HG02981 (cell line): ENCODE results near the gene GIT2.
A peak's percentile ranks its signal among the peaks of the same experiment; 100 is the strongest.
"Not testable (repeated sequence)": the region's sequence is repeated elsewhere in the genome, so short reads cannot be mapped to it uniquely, and the experiment has no call there.

Source experiments
- ATAC-seq: cut with Tn5 transposase; IDR thresholded peaks from one replicate; pipeline ENCODE4 v1.9.1; 2021; ENCODE audit warnings: mild to moderate bottlenecking, moderate library complexity; ENCODE audit not compliant: unreplicated experiment

GIT2 gene

DNA sequence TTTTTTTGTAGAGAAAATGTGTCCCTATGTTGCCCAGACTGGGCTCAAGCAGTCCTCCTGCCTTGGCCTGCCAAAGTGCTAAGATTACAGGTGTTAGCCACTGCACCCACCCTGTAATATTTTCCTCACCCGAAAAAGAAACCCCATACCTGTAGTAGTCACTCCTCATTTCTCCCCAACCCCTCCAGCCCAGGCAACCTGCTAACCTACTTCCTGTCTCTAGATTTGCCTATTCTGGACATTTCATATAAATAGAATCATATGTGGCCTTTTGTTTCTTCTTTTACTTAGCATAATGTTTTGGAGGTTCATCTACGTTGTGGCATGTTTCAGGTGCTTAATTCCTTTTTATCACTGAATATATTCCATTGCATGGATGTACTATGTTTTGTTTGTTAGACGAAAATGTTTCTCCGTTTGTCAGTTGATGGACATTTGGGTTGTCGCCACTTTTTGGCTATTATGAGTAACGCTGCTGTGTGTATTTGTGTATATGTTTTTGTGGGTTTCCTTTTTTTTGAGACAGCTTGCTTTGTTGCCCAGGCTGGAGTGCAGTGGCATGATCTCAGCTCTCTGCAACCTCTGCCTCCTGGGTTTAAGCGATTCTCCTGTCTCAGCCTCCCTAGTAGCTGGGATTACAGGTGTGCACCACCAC is 9.3 kb upstream of the GIT2 start:
- ATAC-seq = no peak

DNA sequence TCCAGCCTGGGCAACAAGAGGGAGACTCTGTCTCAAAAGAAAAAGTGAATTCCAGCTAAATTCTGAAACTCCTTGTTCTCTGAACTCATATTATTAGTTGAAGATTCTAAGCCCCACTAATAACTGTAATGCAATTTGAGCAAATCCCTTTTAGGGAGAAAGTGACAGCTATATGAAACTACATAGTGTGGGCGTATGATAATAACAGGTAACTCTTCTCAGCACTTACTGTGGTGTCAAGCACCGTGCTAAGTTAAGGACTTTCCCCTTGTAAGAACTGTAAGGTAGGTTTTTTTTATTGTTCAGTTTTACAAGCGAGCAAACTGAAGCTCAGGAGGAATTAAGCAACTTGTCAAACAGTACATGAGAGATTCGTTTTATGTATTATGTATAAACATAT is 8.4 kb upstream of the GIT2 start:
- ATAC-seq = no peak

DNA sequence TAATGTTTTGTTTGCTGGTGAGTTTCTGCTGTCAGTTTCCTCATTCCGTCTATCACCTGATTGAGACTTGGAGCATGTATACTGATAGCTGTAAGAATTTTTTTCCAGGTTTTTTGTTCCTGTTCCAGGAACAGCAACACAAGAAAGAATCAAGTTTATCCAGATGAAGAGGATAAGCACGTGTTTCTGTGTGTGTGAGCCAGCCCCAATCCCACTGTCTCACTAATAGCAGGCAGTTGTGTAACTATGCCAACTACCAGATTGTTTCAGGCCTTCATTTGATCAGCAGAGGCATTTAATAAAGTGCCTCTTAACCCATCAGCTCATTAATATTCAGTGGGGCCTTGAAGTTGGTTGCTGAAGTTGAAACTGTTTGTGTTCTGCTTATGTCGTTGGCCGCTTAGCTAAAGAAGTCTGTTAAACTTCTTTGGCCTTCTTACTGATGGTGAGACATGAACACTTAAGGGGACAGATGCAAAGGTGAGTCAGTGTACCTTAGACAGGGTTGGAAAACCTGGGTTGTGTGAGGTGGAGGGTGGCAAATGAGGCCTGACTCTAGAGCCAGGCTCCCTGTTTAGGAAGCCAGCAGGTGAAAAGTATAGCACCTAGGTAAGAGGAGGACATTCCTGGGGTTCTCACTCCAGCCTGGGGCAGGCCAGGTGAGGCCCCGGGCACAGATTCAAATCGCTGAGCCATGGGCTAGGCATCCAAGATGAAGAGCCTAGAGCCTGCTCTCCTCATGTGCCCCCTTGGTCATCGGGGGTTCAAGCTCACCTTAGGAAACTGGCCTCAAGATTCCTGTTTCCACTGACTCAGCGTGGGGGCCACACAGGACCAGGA is 6.7 kb upstream of the GIT2 start:
- no peak for ATAC-seq

DNA sequence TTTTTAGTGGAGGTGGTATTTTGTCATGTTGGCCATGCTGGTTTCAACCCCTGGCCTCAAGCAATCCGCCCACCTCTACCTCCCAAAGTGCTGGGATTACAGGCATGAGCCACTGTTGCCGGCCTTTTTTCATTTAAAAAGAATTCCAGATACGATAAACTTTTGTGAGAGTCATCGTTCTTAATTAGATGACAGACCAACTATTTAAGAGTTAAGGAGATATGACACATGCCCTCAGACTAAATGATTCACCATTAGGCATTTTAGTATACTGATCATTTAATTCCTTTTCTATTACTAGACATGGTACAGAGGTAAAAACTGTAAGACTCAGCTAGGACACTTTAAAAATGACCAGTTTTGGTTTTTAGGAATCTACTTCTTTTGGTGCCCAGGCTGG is 5.4 kb upstream of the GIT2 start:
- no peak for ATAC-seq

DNA sequence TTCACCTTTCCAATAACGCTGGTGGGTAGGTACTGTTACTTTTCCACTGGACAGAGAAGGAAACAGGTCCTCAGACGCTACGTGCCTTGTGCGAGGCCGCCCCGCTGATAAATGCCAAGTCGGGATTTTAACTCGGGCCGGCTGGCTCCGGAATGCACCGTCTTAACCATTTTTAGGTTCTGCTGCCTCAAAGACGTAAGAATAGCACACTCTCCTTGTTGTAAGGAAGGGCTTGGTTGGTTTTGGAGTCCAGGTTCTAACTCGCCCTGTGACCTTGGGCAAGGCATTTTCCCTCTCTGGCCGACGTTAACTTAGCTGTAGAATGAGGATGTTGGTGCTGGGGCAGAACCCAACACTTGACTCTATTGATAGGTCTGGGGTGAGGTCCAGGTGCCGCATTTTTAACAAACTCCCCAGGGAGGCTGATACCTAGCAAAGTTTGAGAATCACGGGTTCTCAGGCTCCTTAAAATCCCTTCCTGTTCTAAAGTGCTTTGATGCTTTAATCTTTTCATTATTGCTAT is 3.9 kb upstream of the GIT2 start:
- no peak for ATAC-seq

DNA sequence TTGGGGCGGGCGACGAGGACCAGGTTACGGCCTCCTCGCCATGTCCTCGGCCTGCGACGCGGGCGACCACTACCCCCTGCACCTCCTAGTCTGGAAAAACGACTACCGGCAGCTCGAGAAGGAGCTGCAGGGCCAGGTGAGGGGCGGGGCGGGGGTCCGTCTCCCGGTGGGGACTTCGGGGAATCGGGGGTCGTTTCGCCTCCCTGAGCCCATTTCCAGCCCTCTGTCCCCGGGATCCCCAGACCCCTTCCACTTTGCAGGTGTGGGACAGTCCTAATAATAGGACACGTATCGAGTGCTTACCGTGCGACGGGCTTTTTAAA is 3.4 kb upstream of the GIT2 start:
- ATAC-seq = peak; percentile 1

DNA sequence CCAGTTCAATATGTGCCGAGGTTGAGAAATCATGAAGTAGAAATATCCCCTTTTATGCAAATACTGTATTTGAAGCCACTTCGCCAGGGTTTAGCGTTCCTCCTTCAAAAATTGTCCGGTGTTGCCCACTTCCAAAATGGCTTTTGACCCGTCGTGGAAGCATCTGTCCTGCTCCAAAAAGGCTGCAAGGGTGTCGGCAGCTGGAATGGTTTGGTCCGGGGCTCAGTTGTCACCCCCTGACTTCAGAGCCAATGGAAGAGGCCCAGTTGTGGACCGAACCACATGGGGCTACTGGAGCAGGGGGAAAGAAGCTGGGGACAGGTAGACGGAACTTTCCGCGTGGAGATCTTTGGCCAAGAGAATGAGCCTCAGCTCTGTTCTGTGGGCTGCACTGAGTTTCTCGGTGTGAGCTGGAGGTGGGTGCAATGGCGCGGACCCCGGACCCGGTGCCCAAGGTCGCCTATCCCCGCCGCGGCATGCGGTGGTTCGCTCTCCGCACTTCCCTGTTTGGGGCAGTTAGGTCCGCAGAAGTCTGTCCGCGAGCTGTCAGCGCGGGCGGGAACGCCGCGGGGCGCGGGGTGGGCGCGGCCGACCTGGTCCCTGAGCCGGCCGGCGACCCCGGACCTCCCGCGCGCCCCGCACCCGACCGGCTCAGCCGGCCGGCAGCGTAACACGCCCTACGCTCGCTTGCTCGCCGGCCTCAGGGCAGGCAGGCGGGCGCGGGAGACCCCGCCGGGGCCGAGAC is 2.9 kb upstream of the GIT2 start, which contains the start of gene ANKRD13A:
TSS of gene ANKRD13A (plus strand) at position 527 of the 745 bp plus-strand sequence. CDS start 259 bp downstream, outside the sequence.
- ATAC-seq = peak; percentile 38

DNA sequence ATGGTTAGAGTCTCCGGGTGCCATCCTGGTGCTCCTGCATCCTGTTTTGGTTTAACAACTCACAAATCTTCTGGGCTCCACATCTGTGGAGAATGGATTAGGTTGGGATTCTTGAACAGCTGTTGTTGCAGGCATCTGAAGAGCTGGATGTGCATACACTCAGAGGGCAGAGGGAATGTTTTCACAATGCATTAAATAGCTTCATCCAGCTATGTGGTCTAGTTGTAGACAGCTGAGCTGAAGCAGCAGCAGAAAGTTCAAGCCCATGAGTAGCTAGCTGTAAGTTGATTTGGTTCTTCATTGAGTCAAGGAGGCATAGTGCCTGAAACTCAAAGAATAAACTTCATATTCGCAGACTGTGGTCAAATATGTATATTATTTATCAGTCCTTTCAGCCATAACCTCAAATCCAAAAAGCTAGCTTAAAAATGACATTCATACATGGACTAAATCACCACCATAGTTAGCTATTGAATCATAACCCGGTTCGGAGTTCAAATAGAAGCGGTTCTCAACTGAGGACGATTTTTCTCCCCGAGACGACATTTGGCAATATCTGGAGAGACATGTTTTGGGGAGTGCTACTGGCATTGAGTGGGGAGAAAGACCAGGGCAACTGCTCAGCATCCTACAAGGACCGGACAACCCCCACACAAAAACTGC is 2.2 kb upstream of the GIT2 start:
- no peak for ATAC-seq

DNA sequence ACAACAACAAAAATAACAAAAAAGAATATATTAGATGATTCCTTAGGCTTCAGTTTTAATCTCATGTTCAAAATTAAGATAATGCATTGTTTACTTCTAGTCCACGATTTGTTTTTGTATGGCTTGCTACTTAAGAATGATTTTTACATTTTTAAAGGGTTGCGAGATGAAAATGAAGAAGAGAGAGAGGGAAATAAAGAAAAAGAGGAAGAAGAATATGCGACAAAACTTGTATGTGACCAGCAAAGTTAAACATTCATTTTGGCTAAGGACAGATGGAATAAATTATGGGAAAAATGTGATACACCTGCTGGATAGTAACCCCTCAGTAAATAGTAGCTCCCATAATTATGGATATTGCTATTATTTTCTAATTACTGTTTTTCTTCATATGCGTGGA is 1.2 kb upstream of the GIT2 start:
- no peak for ATAC-seq

DNA sequence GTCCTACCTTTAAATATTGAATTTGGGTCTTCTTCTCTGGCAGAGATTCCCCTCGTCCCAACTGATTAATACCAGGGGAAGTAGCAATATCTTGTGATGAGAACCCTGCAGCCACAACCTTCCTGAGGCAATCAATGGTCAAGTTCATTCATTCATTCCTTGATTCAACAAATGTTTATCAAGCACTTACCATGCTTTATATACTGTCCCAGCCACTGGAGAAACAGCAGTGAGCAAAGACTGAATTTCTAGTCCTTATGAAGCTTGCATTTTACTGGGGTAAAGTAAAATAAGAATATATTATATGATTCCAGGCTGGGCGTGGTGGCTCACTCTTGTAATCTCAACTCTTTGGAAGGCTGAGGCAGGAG is 300 bp upstream of the GIT2 start:
- no peak for ATAC-seq

DNA sequence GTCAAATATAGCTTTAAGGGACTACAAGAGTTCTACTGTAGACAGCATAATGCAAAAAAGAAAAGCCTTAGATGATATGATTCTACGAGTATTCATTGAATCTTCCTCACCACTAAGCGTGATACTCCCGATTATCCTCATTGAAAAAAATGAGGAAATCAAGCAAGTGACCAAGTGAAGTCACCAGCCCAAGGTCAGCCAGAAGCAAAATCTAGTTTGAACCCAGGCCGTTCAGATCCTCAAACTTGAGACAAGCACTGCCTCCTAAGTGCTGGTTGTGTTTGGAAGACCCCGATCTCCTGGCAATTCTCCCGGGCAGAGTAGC is 845 bp downstream of the GIT2 start:
- no peak for ATAC-seq

DNA sequence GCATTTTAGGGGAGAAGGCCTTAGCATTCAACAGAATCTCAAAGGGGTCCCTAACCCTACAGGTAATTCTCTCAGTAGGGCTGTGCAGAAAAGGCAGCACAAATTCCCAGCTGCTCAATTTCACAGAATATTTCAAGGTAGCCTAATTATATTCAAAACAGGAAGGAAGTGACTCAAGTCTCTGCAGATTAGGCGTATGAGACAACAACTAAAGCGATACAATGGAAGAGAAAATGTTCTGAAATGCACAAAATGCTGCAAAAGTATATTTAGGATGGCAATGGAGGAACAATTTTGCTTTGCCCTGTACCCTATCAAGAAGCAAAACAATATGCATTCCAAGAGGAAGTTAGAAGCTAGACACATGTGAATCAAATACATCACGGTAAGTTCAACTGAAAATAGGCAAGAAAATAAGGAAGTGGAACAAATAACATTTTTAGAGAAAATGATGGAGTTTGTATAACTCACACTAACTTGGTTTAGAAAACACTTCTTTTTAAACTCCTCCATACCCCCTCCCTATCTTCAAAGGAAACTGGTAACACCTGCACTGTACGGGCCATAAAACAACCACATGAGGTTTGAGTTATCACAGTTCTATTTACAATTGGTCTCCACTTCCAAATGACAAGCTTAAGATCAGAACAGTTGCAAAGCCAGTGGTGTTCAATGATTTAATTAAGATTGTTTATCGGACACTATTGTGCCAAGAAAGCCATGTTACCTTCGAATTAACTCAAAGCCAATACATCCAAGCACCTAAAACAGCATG is 1.6 kb downstream of the GIT2 start:
- ATAC-seq = no peak

DNA sequence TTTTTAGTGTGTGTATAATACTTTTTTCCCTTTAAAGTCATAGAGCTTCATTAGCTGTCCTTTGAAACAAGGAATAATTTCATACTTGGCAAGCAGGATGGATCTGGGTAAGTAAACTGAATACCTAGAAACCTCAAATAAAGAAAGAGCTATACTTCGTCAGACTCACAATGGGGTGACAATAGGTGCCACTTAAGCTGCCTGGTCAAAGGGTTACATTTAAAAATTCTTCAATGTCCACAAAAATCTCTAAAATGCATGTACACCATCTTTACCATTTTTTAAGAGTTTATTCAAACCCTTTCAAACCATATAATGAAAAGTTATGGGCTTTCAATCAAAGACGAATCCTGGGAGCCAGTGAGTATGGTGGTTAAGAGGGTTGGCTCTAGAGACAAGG is 3.1 kb downstream of the GIT2 start:
- no peak for ATAC-seq

DNA sequence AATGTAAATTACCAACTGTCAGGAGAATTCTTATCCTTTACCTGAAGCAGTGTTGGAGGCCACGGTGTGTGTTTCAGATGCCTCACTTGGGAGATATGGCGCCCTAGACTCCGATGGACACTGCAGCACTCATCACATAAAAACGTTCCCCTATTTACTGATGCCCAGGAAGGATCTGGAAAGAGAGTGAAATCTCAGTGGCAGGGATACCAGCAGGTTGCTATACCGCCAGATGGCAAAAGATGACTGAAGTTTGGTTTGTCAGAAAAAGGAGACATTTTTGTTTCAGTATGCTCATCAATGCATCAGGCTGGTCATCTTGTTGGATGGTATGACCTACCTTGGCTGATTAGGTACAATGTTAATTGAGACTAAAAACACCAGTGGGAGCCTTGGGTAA is 4.6 kb downstream of the GIT2 start:
- ATAC-seq = no peak

DNA sequence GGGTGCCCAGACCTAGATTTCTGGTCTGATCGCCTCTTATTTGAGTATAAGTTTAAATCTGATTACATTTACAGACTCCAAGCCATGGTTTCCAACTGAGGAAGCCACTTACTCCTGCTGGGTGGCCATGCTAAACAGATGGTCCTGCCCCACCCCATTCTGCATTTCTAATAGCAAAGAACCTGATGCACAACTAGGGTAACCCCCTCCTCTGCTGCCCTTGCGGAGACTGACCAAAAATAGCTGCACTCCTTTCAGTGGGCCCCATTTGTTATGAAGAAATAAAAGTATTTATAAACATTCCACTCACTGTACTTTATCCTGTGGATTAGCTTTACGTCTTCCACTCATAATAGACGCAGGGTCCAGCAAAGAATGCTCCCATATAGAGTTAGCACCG is 6.8 kb downstream of the GIT2 start:
- no peak for ATAC-seq

DNA sequence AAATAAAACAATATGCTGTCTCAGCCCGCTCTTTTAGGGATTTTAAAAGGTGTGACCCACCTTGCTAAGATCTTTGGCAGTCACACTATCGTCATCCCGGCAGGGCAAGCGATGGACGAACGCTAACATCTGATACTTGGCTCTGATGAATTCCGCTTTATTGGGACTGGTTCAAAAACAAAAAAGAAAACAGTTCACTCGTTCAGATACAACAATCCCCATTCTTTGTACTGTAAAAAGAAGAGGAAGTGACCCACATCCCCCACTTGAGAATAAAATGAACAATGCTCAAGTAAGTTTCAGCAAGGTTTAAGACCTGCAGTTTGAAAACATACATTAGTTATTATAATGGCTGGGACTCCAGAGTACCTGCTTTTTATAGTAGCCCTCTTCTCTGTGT is 7.3 kb downstream of the GIT2 start:
- ATAC-seq = no peak

DNA sequence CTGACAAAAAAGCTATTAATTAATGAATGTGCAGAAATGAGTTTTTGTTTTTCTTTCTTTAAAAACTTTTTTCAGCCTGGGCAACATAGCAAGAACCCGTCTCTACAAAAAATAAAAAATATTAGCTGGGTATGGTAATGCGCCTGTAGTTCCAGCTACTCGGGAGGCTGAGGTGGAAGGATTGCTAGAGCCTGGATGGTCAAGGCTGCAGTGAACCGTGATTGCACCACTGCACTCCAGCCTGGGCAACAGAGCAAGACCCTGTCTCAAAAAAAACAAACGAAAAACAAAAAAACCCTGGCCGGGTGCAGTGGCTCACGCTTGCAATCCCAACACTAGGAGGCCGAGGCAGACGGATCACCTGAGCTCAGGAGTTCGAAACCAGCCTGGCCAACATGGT is 7.9 kb downstream of the GIT2 start:
- ATAC-seq = no peak

DNA sequence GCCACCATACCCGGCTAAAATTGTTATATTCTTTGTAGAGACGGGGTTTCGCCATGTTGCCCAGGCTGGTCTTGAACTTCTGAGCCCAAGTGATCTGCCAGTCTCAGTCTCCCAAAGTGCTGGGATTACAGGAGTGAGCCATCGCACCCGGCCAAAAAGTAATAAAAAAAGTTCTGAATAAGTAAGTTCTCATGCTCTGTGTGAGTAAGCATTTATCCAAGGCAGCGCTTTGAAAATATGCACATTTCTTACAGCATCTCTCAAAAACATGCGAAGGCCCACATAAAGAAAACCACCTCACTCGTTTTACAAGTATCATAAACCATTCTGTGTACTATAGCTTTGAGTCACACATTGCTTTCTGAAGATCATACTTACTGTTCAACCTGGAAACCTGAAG is 8.6 kb downstream of the GIT2 start:
- no peak for ATAC-seq

DNA sequence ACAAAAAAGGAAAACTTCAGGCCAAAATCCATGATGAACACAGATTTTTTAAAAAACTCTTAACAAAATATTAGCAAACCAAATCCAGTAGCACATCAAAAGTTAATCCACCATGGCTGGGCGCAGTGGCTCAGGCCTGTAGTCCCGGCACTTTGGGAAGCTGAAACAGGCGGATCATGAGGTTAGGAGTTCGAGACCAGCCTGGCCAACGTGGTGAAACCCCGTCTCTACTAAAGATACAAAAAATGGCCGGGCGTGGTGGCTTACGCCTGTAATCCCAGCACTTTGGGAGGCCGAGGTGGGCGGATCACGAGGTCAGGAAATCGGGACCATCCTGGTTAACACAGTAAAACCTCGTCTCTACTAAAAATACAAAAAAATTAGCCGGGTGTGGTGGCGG is 9.9 kb downstream of the GIT2 start:
- ATAC-seq = not testable (repeated sequence)

DNA sequence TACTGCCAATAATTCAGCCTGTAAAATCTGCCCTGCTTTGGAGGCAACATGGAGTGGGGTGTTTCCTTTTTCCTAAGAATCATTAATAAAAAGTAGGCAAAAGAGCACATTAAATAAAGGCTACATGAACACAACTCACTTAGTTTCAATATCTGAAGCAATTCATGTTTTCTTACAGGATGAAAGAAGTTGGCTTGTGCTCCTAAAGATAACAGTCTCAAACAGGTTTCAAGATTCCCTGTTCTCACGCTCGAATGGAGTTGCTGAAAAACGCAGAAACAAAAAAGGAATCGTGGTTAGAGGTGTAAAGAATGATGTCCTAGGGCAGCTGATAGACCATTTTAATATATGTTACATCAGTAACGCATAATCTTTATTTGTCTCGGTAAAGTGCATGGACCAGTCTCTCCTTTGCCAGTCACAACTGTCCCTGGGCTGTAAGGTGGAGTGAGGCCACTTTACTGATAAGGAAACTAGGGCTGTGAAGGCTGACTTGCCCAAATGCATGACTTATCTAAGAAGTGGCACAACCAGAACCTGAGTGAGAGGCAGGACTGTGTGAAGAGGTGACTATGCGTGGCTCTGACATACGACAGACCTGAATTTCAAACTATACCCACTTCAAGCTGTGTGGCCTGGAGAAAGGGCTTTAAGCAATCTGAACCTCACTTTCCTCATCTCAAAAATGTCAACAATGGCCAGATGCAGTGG is 12.6 kb downstream of the GIT2 start:
- ATAC-seq = no peak
